ENCODE measurements around the gene N4BP2L1.
A peak's percentile ranks its signal among the peaks of the same experiment; 100 is the strongest.

The N4BP2L1 gene

DNA sequence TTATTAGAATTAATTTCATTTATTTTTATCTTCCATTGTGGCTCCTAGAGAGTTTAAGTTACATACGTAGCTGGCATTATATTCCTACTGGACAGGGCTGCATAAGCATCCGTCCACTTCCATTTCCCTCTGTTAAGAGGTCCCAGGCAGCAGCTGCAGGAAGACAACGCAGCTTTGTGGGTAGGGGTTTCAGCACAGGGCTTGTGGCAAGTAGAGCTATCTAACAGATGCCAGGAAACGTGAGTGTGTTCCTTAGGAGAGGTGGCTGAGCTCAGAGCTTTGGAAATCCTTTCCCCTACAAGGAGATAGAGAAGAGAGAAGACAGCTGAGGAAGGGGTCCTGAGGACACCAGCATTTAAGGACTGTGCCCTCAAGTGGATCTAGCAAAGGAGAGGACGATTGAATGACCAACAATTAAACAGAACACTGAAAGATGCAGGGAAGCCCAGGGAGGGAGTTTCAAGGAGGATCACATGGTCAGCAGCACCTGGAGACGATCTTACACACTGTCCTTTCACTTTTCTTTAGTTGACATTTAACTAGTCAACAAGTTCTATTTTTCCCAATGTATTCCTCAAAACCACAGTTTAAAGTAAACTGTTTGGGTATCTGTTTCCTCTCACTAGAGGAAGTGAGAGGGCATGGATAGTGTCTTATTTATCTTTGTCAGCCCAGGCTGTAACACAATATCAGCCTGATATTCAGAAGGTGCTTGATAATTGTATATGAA, 2.3 kb upstream of the N4BP2L1 start:
- DNase-seq, result no peak

DNA sequence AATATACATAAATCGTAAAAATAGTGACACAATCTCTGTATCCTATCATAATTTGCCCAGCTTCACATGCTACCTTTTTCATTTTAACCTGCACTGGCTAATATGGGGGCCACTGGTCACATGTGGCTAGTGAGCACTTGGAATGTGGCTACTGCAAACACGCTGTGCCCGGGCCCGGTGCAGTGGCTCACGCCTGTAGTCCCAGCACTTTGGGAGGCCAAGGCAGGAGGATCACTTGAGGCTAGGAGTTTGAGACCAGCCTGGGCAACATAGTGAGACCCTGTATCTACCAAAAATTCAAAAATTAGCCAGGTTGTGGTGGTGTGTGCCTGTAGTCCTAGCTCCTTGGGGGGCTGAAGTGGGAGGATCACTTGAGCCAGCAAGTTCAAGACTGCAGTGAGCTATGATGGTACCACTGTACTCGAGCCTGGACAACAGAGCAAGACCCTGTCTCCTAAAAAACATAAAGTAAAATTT, 1.5 kb upstream of the N4BP2L1 start:
- DNase-seq, result no peak

DNA sequence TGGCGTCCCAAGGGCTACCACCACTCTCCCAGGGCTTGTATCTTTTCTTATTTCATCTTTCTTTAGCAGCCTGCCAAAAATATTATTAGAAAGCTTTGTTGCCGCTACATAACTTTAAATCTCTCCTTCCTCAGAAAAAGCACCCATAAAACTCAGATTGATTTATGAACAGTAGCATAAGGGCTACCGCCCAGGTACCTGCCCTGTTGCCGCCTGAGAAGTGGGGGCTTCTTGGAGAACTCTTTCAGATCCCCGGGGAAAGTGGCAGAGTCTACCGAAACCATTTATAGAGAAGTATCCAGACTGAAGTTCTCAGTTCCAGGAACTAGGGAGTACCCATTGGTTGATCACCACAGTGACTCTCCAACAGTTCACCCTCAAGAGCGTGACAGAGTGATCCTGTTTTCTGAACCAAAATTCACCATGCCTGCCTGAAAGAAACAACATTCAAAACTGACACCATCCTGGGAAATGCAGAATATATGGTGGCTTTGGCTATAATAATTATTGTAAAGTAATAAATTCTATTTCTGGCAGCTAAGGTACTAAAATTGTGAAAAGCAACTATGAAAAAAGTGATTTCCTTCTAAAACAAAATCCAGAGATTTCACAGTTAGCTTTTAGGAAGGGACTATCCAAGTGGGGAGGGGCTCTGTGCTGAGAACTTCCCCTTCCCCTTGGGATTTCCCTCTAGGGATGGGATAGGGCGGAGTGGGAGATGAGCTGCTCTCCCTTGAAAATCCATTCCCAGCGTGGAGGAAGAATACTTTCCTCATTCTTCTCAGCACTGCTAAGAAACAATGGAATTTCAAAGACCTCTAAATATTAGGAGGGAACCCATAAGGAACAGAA, 877 bp upstream of the N4BP2L1 start:
- DNase-seq, result no peak

DNA sequence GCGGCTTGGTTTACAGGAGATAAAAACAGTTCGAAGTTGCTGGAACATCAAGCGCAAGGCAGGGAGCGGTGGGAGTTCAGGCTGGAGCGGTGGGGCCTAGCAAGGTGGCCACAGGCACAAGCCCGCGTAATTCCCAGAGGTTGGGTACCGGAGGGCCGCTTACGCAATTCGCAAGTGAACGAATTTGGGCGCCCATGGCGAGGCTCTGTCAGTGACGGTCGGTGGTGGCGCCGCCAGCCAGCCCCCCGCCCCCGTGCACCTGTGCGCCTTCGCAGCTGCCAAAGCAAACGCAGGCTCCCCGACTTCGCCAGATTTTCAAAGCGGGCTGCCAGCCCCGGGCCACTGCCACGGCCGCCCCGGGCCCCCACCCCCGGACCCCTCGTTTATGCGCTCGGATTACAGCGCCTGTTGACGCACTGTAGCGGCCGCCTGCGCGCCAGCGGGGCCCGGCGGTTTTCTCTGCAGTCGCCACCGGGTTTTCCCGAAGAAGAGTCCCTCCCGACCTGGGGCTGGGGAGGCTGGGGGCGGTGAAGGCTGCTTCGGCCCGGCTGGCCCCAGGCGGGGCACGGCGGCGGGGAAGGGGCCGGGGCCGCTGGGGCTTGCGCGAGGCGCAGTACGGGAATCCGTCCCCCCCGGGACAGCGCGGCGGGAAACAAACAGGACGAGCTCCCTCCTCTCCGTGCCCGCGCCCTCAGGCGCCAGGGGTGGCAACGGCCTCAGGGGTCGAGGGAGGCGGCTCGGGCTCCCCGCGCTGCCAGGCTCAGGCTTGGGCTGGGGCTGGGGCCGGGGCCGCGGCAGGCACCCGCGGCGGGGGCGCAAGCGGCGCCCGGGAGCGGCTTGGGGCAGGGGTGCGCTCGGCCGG, 709 bp downstream of the N4BP2L1 start:
- peak; percentile 72 for DNase-seq

DNA sequence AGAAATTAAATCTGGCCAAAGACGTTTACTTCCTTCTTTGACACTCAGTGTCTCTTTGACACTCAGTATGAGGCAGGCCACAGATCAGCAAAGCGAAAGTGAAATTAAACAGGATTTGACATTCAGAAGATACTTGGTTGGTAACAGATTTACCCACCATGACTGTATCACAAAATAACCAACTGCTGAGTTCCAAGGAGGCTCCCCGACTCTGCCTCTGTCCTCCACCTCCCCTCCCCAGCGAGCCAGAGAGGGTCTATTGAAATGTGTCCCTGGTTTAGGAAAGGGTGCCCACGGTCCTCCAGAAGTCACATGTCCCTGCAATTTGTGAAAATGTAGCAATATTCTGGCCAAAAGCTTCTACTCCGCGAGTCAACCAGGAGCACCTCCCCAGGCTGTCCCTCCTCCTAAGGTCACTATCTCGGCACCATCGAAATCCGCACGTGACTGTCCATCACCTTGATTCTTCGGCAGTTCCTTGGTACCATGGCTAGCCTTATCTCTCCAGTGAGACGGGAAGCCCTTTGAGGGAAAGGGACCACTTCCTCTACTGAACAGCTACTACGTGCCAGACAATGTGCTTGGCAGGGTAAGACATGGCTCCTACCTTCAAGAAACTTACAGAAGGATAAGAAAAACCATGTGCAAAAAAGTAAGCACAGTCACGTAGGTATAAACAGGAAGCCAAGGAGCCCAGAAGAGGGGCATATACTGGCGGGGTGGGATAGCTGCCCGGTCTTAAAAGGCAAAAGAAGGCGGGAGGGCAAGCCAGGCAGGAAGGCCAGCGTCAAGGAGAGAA, 1.5 kb downstream of the N4BP2L1 start:
- peak; percentile 76 for DNase-seq

DNA sequence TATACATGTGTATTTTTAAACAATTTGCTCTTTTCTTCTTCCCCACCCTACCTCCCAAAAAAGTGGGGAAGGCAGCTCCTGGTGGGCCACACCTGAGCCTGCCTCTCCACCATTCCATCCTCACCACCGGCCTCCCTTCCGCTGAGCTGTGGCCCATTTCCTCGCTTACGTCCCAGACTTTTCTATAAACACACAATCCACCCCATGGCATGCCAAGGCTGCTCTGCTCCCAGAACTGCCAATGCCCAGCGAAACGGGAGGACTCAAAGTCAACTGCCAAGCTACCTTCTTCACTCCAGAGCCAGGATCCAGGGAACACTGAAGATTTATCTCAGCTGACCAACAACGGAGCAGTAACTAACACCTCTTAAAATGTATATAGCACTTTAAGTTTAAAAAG, 2.8 kb downstream of the N4BP2L1 start:
- no peak for DNase-seq

DNA sequence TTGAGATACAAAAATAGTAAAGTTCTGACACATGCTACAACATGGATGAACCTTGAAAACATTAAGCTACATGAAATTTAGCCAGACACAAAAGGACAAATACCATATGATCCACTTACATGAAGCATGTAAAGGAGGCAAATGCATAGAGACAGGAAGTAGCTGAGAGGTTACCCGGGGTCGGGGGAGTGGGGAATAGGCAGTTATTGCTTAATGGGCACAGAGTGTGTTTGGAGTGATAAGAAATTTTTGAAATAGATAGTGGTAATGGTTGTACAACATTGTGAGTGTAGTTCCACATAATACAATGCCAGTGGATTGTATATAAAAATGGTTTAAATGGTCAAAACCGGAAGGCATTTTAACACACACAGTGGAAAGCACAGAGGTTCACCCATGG, 4.3 kb downstream of the N4BP2L1 start:
- no peak for DNase-seq

DNA sequence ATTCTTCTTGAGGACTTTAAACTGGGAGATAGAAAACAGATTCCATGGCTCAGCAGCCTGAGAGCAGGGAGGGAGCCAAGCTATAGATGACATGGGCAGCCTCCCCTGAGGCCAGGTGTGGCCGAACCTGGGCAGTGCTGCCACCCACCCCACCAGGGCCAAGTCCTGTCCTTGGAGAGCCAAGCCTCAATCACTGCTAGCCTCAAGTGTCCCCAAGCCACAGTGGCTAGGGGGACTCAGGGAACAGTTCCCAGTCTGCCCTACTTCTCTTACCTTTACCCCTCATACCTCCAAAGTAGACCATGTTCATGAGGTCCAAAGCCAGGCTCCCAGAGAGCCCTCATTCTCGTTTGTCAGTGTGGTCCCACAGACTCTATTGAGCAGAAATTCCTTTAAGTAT, 8.1 kb downstream of the N4BP2L1 start:
- DNase-seq, result no peak

DNA sequence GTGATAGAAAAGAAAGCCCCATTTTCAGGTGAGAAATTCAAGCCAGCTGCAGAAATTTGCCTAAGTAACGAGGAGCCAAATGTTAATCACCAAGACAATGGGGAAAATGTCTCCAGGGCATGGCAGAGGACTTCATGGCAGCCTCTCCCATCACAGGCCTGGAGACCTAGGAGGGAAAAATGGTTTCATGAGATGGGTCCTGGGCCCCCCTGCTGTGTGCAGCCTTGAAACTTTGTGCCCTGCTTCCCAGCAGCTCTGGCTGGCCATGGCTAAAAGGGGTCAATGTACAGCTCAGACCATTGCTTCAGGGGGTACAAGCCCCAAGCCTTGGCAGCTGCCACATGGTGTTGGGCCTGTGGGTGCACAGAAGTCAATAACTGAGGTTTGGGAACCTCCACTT, 9.9 kb downstream of the N4BP2L1 start:
- no peak for DNase-seq

DNA sequence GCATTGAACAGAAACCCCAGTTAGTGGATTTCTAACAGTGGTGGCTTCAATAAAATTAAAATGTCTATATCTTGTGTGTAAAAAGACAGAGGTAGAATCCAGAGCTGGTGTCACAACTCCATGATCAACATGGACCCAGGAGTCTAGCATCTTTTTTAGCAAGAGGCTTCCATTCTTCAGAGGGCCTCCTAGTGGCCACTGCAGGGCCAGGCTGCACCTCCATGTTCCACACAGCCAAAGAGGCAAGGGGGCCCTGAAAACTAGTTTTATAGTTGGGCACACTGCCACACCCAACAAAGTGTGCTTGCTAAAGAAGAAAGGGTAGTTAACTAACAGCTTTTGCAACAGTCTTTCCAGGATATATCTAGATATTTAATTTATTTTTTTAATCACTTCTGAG, 12.9 kb downstream of the N4BP2L1 start:
- peak; percentile 65 for DNase-seq

DNA sequence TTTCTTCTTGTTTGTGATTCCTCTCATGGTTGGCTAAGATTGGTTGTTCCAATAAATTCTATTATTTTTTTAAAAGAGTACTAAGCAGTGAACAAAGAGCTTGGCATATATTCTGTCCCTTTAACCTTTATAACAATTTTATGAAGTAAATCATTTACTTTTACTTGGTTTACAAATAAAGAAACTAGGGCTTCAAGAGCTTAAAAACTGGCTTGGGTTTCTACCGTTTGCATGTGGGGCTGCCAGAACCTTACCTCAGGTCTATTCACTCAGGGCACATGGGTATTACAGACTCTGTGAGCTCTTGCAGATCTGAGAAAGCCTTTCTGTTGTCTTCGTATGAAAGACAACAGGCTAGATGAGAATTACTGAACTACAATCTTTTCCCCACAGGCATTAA, 13.3 kb downstream of the N4BP2L1 start:
- DNase-seq, result no peak

DNA sequence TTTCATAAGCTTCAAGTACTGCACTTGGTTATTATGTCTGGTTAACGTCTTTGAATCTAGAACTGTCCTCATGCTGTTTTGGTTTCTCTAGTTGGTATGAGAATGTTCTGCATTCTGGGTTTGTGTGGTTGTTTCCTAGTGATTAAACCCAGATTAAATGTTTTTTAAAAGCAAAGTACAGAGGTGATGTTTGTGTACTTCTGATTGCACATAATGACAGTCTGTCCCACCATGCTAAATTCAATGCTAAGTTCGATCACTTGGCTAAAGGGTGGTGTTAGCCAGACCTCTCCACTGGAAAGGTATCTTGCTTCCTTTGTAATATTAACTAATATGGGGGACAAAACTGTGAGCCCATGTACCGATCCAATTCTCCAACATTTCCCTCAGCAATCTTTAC, 14.6 kb downstream of the N4BP2L1 start:
- DNase-seq, result no peak

DNA sequence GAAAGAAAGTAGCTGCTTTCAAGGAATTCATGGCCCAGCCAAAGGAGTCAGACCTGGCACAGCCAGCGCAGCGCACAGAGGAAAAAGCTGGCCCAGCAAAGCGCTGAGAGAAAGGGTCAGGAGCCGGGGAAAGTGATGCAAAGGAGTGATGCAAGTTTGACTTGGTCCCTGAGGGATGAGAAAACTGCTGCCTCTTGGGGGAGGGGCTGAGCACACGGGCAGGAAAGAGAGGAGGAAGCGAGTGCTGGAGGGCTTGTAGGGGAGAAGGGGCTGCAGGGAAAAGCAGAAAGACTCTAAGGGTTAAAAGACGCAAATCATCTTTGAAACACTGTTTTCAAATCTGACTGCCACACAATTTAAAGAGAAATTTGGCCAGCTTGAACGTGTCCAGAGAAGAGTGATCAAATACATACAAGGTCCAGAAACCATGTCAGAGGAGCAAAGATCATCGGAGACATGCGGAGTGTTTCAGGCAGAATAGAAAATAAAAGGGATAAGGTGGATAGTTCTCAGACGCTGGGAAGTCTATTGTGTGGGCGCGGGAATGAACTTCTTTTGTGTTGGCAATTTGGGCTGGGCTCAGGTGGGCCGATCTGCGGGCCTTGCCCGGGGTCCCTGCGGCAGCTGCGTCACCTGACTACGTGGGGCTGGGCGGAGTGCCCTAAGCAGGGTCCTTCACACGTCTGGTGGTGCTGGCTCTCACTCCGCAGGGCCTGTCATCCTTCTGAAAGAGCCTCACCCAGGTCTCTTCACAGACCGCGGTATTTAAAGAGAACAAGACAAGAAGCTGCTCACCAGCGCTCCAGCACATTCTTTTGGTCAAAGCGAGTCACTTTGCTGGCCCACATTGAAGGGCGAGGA, 18.1 kb downstream of the N4BP2L1 start:
- peak; percentile 74 for DNase-seq

DNA sequence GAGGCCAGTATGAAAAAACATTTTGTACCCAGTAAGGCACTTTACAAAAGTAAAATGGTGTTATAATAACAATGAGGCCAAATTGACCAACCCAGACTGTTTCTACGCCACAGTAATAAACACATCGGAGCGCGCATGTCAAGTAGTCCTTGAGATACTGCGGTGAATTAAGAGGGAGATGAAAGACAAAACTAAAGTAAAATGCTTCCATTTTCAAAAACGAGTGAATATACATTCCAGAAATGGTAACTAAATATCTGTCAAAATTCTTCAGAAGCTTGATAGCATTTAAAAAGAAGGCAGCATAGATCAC, 19.0 kb downstream of the N4BP2L1 start:
- DNase-seq, result peak; percentile 89

DNA sequence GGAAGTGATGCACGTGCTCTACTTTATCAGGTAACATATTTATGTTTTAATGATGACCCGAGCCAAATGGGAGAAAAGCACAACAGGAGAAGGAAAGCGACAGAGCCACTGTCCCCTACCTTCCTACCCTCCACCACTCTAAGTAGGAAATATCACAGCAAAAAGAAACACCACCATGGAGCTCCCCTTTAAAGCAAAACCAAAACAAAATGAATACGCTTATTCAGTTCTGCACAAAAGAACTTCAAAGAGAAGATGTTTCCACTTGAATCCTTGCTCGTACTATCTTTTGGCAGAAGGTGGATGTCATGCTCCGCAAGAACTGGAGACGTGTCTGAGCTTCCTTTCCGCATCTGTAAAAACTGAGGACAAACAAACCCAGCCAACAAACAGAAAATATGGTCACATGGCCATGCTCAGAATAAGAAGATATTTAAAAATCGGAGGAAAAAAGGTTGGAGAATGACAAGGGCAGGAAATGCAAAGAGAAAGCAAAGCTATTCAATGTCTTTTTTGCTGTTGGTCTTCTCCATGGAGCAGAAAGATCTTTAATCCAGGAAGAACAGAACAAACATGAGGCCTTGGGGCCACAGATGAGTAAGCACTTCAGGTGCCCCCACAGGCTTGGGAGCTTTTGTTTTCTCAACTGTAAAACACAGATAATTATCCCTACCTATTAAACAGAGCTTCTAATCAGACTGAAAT, 19.5 kb downstream of the N4BP2L1 start:
- peak; percentile 89 for DNase-seq

DNA sequence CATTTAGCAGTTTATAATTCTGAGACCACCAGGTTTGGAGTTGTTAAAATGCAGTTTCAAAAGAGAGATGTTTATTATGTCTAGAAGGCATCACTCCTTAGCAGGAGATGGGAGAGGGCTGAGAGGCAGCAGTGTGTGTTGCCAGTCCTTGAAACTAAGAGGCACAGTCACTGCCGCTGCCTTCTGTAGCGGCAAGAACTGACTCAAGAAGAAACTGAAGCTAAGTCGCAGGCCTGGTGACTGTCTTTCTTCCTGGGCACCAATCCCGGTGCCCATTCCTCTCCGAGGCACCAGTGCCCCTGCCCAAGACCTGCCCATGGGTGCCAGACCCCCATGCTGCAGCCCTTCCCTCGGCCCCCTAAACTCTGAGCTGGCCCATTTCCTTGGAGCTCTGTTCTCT, 20.1 kb downstream of the N4BP2L1 start:
- DNase-seq, result peak; percentile 47

DNA sequence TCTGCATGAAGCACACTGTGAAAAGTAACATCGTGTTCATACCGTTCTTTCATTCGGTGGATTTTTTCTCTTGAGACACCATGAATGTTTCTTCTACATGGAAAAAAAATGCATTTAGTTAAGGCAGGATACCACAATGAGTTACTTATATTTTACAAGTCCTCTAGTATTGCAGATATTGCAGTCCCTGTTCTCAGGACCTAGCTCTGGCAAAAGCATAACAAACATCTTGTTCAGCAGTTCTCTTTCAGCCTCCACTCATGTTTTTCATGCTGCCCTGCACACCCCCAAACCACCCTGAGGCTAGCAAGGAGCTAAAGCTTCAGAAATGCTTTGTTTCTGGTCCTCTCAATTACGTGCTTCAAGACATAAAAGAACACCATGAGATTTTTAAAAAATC, 24.8 kb downstream of the N4BP2L1 start:
- no peak for DNase-seq

DNA sequence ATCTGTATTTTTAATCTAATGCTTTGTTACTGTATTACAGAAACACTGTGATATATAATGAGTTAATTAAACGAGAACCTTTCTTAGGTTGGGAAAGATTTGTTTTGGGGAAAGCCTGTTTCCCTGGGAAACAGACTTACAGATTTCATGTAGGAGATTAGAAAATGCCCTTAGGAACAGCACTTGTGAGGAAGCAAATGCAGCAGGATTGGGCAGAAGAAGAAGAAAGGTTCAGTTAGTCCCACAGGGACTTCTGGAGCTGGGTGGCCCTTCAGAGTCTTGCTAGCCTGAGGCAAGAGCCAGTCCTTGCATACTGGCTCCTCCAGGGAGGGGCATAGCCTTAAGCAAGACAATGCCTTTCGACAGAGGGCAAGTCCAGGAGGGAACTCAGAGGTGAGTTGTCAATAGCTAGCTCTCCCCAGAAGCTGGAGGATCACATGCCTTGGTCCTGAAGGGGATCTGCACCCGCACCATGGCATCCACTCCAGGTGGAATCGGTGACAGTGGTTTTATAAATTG, 36.8 kb downstream of the N4BP2L1 start:
- no peak for DNase-seq

DNA sequence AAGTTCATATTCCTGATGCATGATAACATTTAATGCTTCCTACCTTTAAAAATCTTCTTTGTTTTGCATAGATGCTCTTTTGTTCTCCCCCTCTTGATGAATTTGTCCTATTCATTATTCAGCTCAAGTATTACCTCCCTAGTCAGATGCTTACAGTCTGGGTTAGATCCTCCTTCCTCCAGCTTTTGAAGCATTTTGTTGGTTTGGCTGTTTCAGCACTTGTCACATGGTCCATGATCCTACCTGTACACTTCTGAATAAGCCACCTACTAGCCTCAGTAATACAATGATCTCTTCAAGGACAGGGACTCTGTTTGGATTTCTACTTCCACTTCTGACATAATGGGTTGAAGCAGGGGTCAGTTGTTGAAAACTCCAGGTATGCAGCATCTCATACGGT, 37.4 kb downstream of the N4BP2L1 start:
- DNase-seq, result no peak

DNA sequence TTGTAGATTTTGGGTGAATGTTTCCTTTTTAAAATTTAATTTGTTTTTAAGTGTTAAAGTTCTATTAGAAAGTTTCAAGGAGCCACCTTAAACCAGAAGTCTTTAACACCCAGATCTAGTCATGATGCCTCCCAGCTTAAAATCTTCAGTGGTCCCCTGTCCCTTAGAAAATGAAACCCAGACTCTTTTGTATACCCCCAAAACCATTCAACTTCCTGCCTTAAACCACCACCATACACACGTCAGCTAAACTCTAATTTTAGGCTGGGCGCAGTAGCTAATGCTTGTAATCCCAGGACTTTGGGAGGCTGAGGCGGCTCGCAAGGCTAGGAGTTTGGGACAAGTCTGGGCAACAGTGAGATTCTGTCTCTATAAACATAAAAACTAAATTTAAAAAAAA, 37.9 kb downstream of the N4BP2L1 start:
- DNase-seq, result no peak

DNA sequence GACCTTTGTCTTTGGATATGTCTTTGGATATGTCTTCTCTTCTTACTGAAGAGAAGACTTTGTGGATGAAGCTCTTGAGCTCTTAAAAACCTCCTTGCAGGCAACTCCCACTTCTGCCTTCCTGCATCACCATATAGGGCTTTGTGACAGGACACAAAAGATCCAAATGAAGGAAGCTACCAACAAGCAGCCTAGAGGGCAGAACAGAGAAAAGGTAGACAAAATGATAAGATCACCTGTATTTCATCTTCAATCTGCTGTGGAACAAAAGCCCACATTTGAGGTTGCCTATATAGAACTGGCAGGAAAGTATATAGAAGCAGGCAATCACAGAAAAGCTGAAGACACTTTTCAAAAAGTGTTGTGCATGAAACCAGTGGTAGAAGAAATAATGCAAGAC, 42.5 kb downstream of the N4BP2L1 start:
- DNase-seq, result no peak
